Measurements from ENCODE around the gene SLC25A44.
"Not testable (repeated sequence)": the region's sequence is repeated elsewhere in the genome, so short reads cannot be mapped to it uniquely, and the experiment has no call there.

The SLC25A44 gene

DNA sequence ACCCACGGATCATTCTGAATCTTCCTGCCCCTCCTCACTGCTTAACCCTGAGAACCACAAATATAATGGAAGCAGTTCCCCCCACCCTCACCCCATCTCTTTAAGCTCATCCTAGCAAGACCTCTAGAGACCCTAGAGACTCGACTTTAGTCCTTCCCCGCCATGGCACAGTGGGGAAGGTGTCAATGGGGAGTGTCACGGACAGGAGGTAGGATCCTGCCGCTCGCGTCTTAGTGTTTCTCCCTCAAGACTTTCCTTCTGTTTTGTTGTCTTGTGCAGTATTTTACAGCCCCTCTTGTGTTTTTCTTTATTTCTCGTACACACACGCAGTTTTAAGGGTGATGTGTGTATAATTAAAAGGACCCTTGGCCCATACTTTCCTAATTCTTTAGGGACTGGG is 18.2 kb downstream of the SLC25A44 start:
- no peak for DNase-seq

DNA sequence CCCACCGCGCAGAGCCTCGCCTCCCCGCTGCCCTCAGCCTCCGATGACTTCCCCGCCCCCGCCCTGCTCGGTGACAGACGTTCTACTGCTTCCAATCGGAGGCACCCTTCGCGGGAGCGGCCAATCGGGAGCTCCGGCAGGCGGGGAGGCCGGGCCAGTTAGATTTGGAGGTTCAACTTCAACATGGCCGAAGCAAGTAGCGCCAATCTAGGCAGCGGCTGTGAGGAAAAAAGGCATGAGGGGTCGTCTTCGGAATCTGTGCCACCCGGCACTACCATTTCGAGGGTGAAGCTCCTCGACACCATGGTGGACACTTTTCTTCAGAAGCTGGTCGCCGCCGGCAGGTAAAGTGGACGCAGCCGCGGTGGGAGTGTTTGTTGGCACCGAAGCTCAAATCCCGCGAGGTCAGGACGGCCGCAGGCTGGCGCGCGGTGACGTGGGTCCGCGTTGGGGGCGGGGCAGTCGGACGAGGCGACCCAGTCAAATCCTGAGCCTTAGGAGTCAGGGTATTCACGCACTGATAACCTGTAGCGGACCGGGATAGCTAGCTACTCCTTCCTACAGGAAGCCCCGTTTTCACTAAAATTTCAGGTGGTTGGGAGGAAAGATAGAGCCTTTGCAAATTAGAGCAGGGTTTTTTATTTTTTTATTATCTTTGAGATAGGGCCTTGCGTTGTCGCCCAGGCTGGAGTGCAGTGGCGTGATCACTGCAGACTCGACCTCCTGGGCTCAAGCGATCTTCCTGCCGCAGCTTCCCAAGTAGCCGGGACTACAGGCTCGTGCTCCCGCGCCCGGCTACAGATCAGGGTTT is 19.1 kb downstream of the SLC25A44 start, which contains the start of gene PMF1:
PMF1 (plus strand) TSS at position 175 of the 811 bp plus-strand sequence; CDS start at position 184, 9 bp downstream.
- peak; percentile 97 for DNase-seq

DNA sequence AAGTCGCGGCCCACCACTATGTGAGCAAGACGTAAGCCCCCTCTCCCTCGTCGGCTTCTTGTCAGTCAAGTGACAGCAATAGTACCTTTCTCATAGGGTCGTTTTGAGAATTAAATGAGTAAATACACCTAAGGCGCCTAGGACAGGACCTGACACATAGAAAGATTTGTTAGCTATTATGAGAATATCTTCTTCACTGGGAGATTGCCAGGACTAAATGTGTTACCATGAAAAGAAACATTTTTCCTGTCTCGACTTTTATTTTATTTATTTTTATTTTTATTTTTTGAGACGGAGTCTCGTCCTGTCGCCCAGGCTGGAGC is 19.7 kb downstream of the SLC25A44 start:
- DNase-seq = no peak

GRCh38 chr1:156214024-156214748 is 20.3 kb downstream of the SLC25A44 start:
- no peak for DNase-seq

DNA sequence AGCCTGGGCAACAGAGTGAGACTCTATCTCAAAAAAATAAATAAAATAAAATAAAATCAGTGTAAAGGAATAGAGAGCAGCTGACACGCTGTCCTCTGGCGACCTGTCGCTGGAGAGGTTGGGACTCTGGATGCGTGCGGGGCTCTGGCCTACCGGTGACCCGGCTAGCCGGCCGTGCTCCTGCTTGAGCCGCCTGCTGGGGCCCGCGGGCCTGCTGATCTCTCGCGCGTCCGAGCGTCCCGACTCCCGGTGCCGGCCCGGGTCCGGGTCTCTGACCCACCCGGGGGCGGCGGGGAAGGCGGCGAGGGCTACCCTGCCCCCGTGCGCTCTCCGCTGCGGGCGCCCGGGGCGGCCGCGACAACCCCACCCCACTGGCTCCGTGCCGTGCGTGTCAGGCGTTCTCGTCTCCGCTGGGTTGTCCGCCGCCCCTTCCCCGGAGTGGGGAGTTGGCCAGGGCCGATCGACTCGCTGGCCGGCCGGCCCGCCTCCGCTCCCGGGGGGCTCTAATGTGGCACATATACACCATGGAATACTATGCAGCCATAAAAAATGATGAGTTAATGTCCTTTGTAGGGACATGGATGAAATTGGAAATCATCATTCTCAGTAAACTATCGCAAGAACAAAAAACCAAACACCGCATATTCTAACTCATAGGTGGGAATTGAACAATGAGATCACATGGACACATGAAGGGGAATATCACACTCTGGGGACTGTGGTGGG is 22.6 kb downstream of the SLC25A44 start:
- DNase-seq = not testable (repeated sequence)

DNA sequence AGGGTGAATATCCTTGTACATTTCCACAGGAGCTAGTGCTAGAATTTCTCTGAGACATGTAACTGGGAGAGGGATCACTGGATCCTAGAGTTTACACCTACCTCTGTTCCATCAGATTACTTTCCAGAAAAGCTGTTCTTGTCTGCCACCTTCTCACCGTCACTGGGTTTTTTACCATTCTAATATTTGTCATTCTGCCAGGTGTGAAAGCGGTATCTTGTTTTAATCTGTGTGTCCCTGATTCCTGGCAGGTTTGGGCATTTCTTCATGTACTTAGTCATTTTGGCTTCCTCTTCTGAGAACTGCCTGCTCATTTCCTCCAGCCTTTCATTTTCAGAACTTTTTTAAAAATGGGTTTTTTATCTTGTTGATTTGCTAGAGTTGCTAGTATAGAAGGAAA is 24.0 kb downstream of the SLC25A44 start:
- peak in 1 of 2 donors; percentile 54 for DNase-seq

DNA sequence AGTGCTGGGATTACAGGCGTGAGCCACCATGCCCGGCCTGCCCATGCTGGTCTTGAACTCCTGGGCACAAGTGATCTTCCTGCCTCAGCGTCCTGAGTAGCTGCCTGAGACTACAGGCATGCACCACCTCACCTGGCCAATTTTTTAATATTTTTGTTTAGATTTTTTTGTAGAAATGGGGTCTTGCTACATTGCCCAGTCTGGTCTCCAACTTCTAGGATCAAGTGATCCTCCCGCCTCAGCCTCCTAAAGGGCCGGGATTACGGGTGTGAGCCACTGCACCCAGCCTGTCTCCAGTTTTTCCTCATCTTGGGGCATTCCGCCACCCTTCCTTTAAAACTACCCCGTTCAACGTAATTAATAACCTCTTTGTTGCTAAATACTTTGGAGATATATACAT is 26.3 kb downstream of the SLC25A44 start:
- DNase-seq = no peak

DNA sequence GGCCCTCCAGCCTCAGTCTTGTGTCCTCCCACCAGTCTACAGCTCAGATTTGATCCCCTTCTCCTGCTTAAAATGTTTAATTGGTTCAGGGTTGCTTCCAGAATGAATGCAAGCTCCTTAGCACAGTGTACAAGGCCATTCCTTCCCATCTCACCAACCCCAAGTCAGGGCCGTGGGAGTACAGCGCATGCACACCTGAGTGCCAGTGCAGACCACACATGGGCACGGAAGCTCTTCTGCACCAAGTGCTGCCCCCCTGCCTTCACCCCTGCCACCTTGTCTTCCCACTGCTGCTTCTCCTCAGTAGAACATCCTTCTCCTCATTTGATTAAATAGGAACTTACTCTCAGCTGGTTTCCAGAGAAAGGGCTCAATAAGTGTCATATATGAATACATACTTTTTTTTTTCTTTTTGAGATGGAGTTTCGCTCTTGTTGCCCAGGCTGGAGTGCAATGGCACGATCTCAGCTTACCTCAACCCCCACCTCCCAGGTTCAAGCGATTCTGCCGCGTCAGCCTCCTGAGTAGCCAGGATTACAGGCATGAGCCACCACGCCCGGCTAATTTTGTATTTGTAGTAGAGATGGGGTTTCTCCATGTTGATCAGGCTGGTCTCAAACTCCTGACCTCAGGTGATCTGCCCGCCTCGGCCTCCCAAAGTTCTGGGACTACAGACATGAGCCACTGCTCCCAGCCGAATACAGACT is 28.2 kb downstream of the SLC25A44 start:
- DNase-seq = no peak

- no peak for DNase-seq
Observed at GRCh38 chr1:156225677-156226014, 31.7 kb downstream of the SLC25A44 start.

DNA sequence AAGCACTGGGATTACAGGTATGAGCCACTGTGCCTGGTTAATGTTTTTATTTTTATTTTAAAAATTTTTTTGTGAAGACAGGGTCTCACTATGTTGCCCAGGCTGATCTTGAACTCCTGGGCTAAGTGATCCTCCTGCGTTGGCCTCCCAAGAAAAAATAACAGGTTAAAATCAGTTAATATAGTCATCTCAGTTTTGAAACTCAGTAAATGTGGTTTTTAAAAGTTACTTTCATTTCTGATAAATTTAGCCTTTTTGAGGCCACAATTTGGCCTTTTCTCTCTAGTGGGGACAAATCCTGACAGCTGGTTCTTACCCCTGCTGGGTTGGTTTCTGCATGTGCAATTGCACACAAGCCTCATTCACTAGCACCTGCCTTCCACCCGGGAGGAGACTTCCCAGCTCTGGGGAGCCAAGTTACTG is 32.2 kb downstream of the SLC25A44 start:
- DNase-seq = no peak

- DNase-seq = no peak
Observed at GRCh38 chr1:156226782-156227181, 32.9 kb downstream of the SLC25A44 start.

DNA sequence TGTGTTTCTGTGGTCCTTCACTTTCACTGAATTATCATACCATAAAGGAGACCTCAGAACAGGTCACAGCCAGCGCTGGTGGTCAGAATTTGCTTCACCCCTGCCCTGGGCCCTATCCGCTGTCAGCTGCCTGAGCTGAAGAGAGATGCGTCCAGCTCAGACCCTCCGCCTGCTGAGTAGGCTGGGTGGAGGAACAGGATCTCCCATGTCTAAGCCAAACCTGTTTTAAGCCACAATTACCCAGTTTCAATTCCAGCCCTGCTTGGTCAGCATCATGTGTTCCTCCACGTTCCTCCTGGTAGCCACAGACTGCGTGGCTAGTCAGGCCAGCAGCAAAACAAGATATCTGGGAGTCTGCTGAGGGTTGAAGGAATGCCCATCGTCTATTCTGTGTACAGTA is 34.6 kb downstream of the SLC25A44 start:
- no peak for DNase-seq

DNA sequence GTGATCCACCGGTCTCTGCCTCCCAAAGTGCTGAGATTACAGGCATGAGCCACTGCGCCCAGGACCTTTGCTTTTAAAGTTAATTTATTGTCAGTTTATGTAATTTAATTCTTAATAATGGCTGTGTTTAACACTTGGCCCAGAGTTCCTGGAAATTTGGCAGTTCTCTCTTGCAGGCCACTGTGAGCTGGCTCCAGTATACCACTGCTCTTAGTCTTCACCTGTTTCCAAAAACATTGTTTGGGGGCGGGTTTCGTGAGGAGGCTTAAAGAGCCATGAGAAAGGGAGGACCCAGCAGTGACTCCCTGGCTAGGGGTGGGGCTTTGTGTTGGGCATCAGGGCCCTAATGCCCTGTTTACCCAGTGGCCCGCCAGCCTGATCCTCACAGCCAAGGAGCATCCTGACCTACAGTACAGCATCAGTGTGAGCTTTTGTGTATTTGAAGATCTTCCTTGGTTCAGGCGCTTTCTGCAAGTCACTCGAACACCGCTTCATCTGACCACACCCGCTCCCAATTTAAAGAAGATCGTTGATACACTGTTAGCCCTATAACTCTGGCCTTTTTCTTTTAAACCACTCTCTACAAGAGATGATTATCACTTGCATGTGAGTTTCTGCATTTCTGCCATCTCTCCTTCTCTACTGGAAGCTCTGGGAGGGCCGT is 36.0 kb downstream of the SLC25A44 start:
- DNase-seq = no peak

DNA sequence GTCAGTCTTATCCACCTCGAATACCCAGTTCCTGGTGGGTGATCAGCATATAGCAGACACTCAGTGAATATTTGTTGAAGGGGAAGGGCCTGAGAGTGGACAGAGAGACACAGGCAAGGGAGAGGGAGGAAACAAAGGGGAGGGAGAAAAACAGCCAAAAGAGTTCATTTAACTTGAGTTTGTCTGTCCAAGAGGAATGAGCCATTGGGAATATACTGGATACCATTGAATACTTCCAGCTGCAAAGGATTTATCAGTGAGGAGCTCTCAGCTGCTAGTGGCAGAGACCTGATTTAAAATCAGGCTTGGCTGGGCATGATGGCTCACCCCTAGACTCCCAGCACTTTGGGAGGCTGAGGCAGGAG is 36.6 kb downstream of the SLC25A44 start:
- no peak for DNase-seq

DNA sequence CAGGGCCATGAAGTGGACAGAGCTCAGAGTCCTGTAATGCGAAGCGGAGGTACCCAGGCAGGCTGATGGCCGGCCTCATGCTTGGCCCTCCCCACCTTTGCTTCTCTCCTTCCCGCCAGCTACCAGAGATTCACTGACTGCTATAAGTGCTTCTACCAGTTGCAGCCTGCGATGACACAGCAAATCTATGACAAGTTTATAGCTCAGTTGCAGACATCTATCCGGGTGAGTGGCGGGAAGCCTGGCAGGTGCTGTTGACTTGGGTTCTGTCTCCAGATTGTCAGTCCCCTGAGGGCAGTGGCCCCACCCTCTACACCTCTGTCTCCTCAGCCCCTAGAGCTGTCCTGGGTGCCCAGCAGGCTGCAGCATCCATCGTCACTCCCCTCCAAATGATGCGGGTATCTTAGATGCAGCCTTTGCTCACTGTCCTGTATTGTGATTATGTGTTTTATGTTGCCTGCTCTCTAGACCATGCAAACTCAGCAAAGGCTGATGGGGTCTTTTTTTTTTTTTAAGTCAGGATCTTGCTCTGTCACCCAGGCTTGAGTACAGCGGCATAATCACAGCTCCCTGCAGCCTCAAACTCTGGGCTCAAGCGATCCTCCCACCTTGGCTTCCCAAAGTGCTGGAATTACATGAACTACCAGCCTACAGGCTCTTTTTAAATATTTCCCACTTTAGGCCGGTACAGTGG is 38.4 kb downstream of the SLC25A44 start:
- DNase-seq = no peak

DNA sequence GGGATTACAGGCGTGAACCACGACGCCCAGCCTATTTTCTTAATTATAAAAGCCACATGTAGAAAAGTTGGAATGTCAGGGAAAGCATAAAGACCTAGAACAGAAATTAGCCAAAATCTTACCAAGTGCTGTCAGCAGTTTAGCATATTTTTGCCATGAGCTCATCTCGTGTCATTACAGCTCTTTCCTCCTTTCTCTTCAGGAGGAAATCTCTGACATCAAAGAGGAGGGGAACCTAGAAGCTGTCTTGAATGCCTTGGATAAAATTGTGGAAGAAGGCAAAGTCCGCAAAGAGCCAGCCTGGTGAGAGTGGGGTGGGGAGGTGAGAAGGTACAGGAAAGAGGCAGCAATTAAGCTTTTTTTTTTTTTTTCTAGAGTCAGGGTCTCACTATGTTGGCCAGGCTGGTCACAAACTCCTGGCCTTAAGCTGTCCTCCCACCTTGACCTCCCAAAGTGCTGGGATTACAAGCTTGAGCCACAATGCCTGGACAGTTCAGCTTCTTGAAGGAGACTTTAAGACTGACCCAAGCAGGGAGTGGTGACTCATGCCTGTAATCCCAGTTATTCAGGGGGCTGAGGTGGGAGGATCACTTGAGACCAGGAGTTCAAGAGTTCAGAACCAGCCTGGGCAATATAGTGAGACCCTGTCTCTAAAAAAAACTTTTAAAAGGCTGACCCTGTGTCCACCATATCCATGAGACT is 39.7 kb downstream of the SLC25A44 start:
- DNase-seq = no peak

GRCh38 chr1:156236164-156236563 is 42.3 kb downstream of the SLC25A44 start:
- DNase-seq = no peak

GRCh38 chr1:156238248-156238647 is 44.3 kb downstream of the SLC25A44 start:
- no peak for DNase-seq

GRCh38 chr1:156241311-156241811 is 47.5 kb downstream of the SLC25A44 start:
- no peak for DNase-seq

- no peak for DNase-seq
Observed at GRCh38 chr1:156241926-156242325, 48.0 kb downstream of the SLC25A44 start, which contains the start of gene BGLAP. Gene BGLAP (plus strand): TSS chr1:156242184. CDS start chr1:156242232, 48 bp downstream.

- DNase-seq = no peak
Observed at GRCh38 chr1:156242738-156243137, 48.8 kb downstream of the SLC25A44 start.

Measured in stimulated activated CD4-positive, alpha-beta T cell treated with anti-CD3 and anti-CD28 coated beads, Interleukin-2, amount 100 ng/mL, for 24 hours (primary cell).